Aorta (tissue), 5 donors: ENCODE data around the gene CC2D2A. TPM values are rescaled to one million over a fixed set of nuclear protein-coding genes. Genes with fewer than 3 reads are reported as not detected.
"Not testable (repeated sequence)": the region's sequence is repeated elsewhere in the genome, so short reads cannot be mapped to it uniquely, and the experiment has no call there.

Experiments used
- ATAC-seq: fragments of 200-7000 bp; cut with Tn5 transposase; one replicate; pipeline ENCODE4 v1.9.1; 2022; ENCODE audit warnings: moderate library complexity; ENCODE audit not compliant: low FRiP score
- DNase-seq, 2 donors: peaks; one replicate each; pipeline ENCODE4 v3.0.0-alpha.2; 2020
- H3K27ac ChIP-seq, 2 donors: one replicate each; pipeline ENCODE4 v1.5.1; 2013; ENCODE audit warnings: low read length in 2 of 2, mild to moderate bottlenecking in 2 of 2, moderate library complexity in 2 of 2, control low read depth in 1 of 2, inconsistent platforms in 1 of 2, low read depth in 1 of 2
- H3K27me3 ChIP-seq, 2 donors: one replicate each; pipeline ENCODE4 v1.6.1; 2013; ENCODE audit warnings: control low read depth in 1 of 2, low read length in 1 of 2, mild to moderate bottlenecking in 1 of 2, moderate library complexity in 1 of 2; ENCODE audit not compliant: insufficient read depth in 2 of 2, control insufficient read depth in 1 of 2
- H3K36me3 ChIP-seq, 2 donors: one replicate each; pipeline ENCODE4 v1.6.1; 2013; ENCODE audit warnings: control low read depth in 1 of 2, low read length in 1 of 2, mild to moderate bottlenecking in 1 of 2; ENCODE audit not compliant: insufficient read depth in 2 of 2, control insufficient read depth in 1 of 2
- H3K4me1 ChIP-seq, 2 donors: one replicate each; pipeline ENCODE4 v1.6.1; 2013; ENCODE audit warnings: low read length in 2 of 2, control low read depth in 1 of 2, mild to moderate bottlenecking in 1 of 2, moderate library complexity in 1 of 2; ENCODE audit not compliant: insufficient read depth in 2 of 2, control insufficient read depth in 1 of 2
- H3K4me3 ChIP-seq, 2 donors: one replicate each; pipeline ENCODE4 v1.5.1; 2013; ENCODE audit warnings: low read length in 2 of 2, control low read depth in 1 of 2, mild to moderate bottlenecking in 1 of 2
- H3K9me3 ChIP-seq: one replicate; pipeline ENCODE4 v1.6.1; 2013; ENCODE audit warnings: mild to moderate bottlenecking, low read length; ENCODE audit not compliant: control insufficient read depth
- WGBS, 2 donors: extraction: QIAGEN DNeasy Blood & Tissue Kit; methylation state at CpG; one replicate each; pipeline ENCODE4 v1.1.7; 2013; 5-methylcytosine and 5-hydroxymethylcytosine counted together
- intact Hi-C, 2 donors: fragments of 100-400 bp; cut with DNase I; formaldehyde crosslinking; loops; one replicate each; pipeline versions ENCODE4 v1.14.2 to v1.15.0; 2022
- polyA plus RNA-seq, 2 donors: library from polyadenylated mRNA; stranded (reverse); fragments of 200-250 nt; gene quantifications; one replicate each; pipeline ENCODE4 v1.2.3, GENCODE V29; 2013
- total RNA-seq, 2 donors: library from RNA; stranded (reverse); fragmentation: NEBNext Ultra II Directional; extraction: Animal tissue kit (Norgen Biotek cat#: 25700); gene quantifications; one replicate each; pipeline ENCODE4 v1.2.1, GENCODE V29; 2021
- donor health status: healthy with polysubstance abuse.
- donor health status: Bipolar disorder and iron deficiency.
- donor health status: DM: no; HTN: no; CAD: no.
- donor health status: DM: no; HTN: no; CAD: no.
- donor health status: DM: yes; HTN: yes; CAD: no.

CC2D2A gene
- total and polyA plus RNA-seq, 4 donors: 26.4 to 41.9 (median 37.3) TPM

DNA sequence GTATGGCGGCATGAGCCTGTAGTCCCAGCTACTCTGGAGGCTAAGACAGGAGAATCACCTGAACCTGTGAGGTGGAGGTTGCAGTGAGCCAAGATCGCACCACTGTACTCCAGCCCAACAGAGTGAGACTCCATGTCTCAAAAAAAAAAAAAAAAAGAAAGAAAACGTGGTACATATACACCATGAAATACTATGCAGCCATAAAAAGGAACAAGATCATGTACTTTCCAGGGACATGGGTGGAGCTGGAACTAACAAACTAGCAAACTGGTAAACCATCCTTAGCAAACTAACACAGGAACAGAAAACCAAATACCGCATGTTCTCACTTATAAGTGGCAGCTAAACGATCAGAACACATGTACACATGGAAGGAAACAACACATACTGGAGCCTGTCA, 147.7 kb downstream of the CC2D2A start:
- H3K36me3 ChIP-seq, intact Hi-C loops, H3K9me3 ChIP-seq, H3K27me3 ChIP-seq, H3K27ac ChIP-seq, DNase-seq, H3K4me1 ChIP-seq, H3K4me3 ChIP-seq, ATAC-seq: not testable (repeated sequence)
- WGBS, 2 donors: 98 to 99% methylated on average over 5 of the region's 5 CpGs

DNA sequence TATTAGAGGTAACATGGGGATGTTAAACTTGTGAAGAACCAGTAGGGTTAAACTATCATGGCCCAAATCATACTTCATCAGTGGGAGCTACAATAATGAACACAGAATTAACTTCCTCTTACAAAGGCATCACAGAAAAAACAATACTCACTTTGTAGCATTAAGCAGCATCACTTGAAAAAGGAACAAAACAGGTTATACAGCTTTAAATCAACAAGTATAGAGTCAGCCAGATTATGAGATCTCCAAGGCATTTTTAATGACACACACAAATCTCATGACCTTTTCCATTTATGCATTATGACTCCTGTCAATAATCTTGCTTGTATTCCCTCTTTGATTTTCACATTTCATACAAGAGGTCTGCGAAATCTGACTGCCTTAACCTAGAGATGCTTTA, 167.1 kb downstream of the CC2D2A start:
- ATAC-seq (no peak), DNase-seq (no peak)
- no peak overlapping the region for H3K27ac ChIP-seq
- WGBS, 2 donors: 96 to 98% methylated on average over 1 of the region's 1 CpG
- no peak overlapping the region for H3K4me3 ChIP-seq
- intact Hi-C loops: no loop called here
- H3K4me1 ChIP-seq: no peaks in the 10 kb centered on the region
- no peaks in the 10 kb centered on the region for H3K27me3 ChIP-seq
- H3K36me3 ChIP-seq: peaks cover 0 to 4% of the 10 kb centered on the region in 2 donors
- H3K9me3 ChIP-seq: no peaks in the 10 kb centered on the region

DNA sequence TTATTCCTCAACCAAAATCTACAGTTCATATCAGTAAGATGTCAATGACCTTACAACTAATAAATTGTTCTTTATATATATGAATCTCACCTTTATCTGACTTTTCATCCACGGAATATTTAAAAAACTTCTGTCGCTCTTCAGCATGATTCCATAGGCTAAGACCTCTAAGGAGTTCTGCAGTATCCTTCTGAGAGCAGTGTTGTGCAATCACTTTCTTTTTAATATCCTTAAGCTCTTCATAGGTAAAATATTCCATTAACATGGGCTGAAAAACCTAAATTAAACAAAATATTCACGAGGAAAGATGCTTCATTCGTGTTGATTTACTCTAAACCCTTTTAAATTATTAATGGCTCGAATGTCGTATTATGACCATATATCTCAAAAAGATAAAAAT, 168.7 kb downstream of the CC2D2A start:
- no peak for ATAC-seq

DNA sequence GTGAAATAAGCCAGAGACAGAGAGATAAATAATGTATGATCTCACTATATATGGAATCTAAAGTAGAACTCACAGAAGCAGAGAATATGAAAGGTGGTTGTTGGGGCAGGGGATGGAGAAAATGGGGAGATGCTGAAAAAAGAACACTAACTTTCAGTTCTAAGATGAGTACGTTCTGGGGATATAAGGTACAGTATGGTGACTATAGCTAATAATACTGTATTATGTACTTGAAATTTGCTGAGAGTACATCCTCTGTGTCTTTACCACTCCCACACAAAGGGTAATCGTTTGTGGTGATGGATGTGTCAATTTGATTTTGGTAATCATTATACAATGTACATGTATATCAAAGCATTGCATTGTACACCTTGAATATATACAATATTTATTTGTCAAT, 178.9 kb downstream of the CC2D2A start:
- Histone ChIP-seq H3K4me1 (peaks cover 0 to 3% of the 10 kb centered on the region in 2 donors), H3K27ac (no peak overlapping the region), H3K4me3 (no peak overlapping the region), H3K9me3 (no peaks in the 10 kb centered on the region), H3K27me3 (no peaks in the 10 kb centered on the region), H3K36me3 (no peaks in the 10 kb centered on the region)
- DNase-seq (no peak), ATAC-seq (no peak)
- 62 to 67% methylated on average over 2 of the region's 2 CpGs for WGBS, 2 donors
- intact Hi-C loops: no loop called here

More for the DNA sequence above, 168.7 kb downstream of the CC2D2A start:
- no peaks in the 10 kb centered on the region for H3K27me3 ChIP-seq
- no peaks in the 10 kb centered on the region for H3K4me1 ChIP-seq
- H3K27ac ChIP-seq: no peak overlapping the region
- H3K36me3 ChIP-seq: peaks cover 0 to 2% of the 10 kb centered on the region in 2 donors
- no peaks in the 10 kb centered on the region for H3K9me3 ChIP-seq
- no peak overlapping the region for H3K4me3 ChIP-seq
- intact Hi-C loops: no loop called here
- WGBS, 2 donors: 88 to 89% methylated on average over 6 of the region's 6 CpGs
- DNase-seq: no peak

DNA sequence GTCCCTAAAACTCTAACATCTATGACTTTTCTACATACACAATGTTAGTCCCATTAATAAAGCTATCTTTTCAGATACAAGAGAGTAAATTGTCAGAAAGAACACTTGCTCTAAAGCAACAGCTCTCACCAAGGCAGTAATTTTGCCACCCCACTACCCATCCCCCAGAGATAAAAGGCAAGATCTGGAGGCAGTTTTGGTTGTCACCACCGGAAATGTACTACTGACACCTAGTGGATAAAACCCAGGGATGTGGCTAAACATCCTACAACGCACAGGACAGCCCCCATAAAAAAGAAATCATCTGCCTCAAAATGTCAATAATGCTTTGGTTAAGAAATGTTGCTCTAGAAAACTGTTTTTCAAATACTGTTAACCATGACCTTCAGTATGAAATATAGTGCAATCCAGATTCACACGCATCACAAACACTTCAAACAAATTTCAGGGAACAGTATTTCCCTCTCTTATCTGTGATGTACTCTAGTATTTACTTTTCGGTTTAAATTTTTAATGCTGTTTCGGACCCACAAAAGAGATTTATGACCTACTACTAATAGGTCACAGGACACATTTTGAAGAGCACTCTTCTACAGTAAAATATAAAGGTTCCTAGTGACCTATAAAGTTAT, 180.3 kb downstream of the CC2D2A start:
- DNase-seq (no peak), ATAC-seq (peak; percentile 75)
- no peaks in the 10 kb centered on the region for H3K9me3 ChIP-seq
- 17 to 23% methylated on average over 5 of the region's 5 CpGs for WGBS, 2 donors
- H3K4me3 ChIP-seq: peak overlapping the region in 1 of 2 donors; percentile 39
- peak overlapping the region in 1 of 2 donors; percentile 82 for H3K27ac ChIP-seq
- peaks cover 0 to 6% of the 10 kb centered on the region in 2 donors for H3K4me1 ChIP-seq
- H3K36me3 ChIP-seq: no peaks in the 10 kb centered on the region
- intact Hi-C loops: loop anchor here in 1 of 2 donors (5.0 kb wide), 1 partner anchor 173 kb away; no protein-coding TSS in a partner anchor
- no peaks in the 10 kb centered on the region for H3K27me3 ChIP-seq

Other genes starting within 250 kb of the CC2D2A start
- 10 to 100 TPM; 12.5 to 15.5 TPM for gene C1QTNF7, start 41.8 kb upstream of the CC2D2A start, total RNA-seq
- 10 to 100 TPM in 1 of 2 donors, 1 to 10 TPM in 1; 9.5 to 14.9 TPM for gene C1QTNF7, start 41.8 kb upstream of the CC2D2A start, polyA plus RNA-seq
- 10 to 100 TPM; 69.3 to 81.1 TPM for gene FBXL5, start 185.5 kb downstream of the CC2D2A start, total RNA-seq
- gene FBXL5, start 185.5 kb downstream of the CC2D2A start, polyA plus RNA-seq: 10 to 100 TPM; 71.6 to 77.9 TPM
- gene FAM200B, start 211.9 kb downstream of the CC2D2A start, total RNA-seq: 10 to 100 TPM; 23.0 to 35.6 TPM
- 100 to 1,000 TPM in 1 of 2 donors, 10 to 100 TPM in 1; 42.2 to 116 TPM for gene FAM200B, start 211.9 kb downstream of the CC2D2A start, polyA plus RNA-seq
- gene BST1, start 233.2 kb downstream of the CC2D2A start, total RNA-seq: 10 to 100 TPM in 1 of 2 donors, 1 to 10 TPM in 1; 9.3 to 13.7 TPM
- gene BST1, start 233.2 kb downstream of the CC2D2A start, polyA plus RNA-seq: 10 to 100 TPM in 1 of 2 donors, 1 to 10 TPM in 1; 4.6 to 18.5 TPM